Measurements from ENCODE around the gene NOP9.

DNA sequence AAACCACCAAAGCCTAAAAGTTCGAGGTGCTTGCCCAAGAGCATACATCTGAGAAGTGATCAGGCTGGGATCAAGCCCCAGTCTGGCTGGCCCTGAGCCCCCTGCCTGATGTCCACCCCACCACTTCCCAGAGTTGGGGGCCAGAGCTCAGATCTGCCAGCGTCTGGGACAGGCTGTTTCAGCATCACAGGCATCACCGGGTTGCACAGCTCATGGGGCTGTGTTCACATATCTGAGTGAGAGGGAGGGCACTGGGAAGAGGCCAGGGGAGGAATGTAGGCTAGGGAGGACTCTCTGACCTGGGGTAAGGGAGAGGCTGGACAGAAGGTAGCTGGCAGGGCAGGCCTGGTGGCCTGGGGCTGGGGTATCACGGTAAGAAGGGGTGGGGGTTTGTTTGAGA lies 42.7 kb upstream of the NOP9 start:
- TF ChIP-seq GATA2 (IDR thresholded peaks at IDR 0.05; ENCODE audit: low read depth, low read length) (no peak), GATA3 (IDR thresholded peaks at IDR 0.05; ENCODE audit: low read depth, low read length) (no peak)
